ENCODE results near the gene TMEM35B. TPM values are rescaled to one million over a fixed set of nuclear protein-coding genes. Genes with fewer than 3 reads are reported as not detected.
A peak's percentile ranks its signal among the peaks of the same experiment; 100 is the strongest.
"Not testable (repeated sequence)": the region's sequence is repeated elsewhere in the genome, so short reads cannot be mapped to it uniquely, and the experiment has no call there.

TMEM35B gene
- total and polyA plus RNA-seq, 8 donors: 10.7 to 33.8 (median 14.5) TPM

DNA sequence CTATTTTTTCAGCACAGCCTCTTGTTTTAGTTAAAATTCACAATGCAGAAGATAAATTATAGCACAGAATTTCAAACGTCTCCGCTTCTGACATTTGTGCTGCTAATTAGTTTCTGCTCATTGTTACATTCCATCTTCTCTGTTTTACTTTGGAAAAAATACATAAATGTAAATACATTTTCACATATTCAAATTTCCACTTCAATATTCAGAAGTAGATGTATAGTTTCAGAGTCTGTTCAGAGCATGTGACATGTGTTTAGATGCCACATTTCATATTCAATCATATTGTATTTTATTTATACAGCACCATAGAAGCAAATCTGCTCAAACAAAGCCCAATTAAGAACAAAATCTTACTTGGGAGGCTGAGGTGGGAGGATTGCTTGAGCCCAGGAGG lies 19.6 kb downstream of the TMEM35B start:
- 71 to 73% methylated on average over 2 of the region's 2 CpGs for WGBS, 2 donors
- no peak for FAIRE-seq
- intact Hi-C loops (cut with DNase I): no loop called here

DNA sequence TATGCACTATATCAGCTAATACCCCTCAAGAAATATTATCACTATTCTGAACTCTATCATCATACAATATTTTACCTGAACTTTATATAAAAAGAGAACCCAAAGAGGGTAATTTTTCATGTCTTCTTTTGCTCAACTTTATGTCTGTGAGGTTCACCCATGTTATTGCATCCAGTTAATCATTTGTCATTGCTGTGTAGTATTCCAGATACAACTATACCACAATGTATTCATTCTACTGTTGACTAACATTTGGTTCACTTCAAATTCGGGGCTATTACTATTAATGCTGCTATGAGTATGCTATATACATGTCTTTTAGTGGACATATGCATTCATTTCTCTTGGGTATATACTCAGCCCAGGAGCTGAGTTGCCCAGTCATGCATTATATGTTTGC lies 34.7 kb downstream of the TMEM35B start:
- Histone ChIP-seq H3K36me3 (no peaks in the 10 kb centered on the region), H3K4me1 (no peaks in the 10 kb centered on the region), H3K9me3 (no peaks in the 10 kb centered on the region), H3K27ac (no peak overlapping the region), H3K4me3 (no peak overlapping the region), H3K27me3 (no peaks in the 10 kb centered on the region)
- no peak for FAIRE-seq
- no peak for DNase-seq
- WGBS, 2 donors: 18 to 23% methylated on average over 1 of the region's 1 CpG
- ATAC-seq: no peak
- TF ChIP-seq, protein P1, sequence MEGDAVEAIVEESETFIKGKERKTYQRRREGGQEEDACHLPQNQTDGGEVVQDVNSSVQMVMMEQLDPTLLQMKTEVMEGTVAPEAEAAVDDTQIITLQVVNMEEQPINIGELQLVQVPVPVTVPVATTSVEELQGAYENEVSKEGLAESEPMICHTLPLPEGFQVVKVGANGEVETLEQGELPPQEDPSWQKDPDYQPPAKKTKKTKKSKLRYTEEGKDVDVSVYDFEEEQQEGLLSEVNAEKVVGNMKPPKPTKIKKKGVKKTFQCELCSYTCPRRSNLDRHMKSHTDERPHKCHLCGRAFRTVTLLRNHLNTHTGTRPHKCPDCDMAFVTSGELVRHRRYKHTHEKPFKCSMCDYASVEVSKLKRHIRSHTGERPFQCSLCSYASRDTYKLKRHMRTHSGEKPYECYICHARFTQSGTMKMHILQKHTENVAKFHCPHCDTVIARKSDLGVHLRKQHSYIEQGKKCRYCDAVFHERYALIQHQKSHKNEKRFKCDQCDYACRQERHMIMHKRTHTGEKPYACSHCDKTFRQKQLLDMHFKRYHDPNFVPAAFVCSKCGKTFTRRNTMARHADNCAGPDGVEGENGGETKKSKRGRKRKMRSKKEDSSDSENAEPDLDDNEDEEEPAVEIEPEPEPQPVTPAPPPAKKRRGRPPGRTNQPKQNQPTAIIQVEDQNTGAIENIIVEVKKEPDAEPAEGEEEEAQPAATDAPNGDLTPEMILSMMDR (IDR thresholded peaks at IDR 0.05): no peak
- intact Hi-C loops (cut with DNase I): no loop called here

More for the DNA sequence above, 19.6 kb downstream of the TMEM35B start:
- Histone ChIP-seq H3K4me3 (no peak overlapping the region), H3K9me3 (no peaks in the 10 kb centered on the region), H3K27ac (no peak overlapping the region), H3K36me3 (no peaks in the 10 kb centered on the region), H3K4me1 (no peaks in the 10 kb centered on the region), H3K27me3 (no peaks in the 10 kb centered on the region)
- TF ChIP-seq, protein P1 (IDR thresholded peaks at IDR 0.05): no peak
- DNase-seq: no peak
- ATAC-seq: no peak

DNA sequence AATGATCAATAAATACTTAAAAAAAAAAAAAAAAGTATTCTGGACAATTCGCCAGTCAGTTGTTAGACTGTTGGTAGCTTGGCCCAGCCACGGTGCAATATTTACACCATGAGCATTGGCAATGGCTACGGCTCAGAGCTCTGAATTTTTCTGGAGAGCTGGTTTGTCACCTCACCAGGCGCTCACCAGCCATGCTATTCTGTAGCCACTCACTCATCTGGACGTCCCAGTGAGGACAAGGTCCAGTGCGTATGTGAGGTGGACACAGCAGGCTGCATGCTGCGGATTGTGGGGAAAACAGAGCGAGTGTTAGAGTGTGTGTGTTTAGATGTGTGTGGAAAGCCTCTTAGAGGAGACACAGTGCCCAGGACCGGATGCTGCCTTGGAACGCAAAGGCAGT lies 36.4 kb downstream of the TMEM35B start:
- H3K36me3 ChIP-seq; H3K27ac ChIP-seq; ATAC-seq; H3K9me3 ChIP-seq; DNase-seq; intact Hi-C loops (cut with DNase I); FAIRE-seq; H3K27me3 ChIP-seq; H3K4me1 ChIP-seq; H3K4me3 ChIP-seq: not testable (repeated sequence)
- 76 to 83% methylated on average over 10 of the region's 10 CpGs for WGBS, 2 donors

DNA sequence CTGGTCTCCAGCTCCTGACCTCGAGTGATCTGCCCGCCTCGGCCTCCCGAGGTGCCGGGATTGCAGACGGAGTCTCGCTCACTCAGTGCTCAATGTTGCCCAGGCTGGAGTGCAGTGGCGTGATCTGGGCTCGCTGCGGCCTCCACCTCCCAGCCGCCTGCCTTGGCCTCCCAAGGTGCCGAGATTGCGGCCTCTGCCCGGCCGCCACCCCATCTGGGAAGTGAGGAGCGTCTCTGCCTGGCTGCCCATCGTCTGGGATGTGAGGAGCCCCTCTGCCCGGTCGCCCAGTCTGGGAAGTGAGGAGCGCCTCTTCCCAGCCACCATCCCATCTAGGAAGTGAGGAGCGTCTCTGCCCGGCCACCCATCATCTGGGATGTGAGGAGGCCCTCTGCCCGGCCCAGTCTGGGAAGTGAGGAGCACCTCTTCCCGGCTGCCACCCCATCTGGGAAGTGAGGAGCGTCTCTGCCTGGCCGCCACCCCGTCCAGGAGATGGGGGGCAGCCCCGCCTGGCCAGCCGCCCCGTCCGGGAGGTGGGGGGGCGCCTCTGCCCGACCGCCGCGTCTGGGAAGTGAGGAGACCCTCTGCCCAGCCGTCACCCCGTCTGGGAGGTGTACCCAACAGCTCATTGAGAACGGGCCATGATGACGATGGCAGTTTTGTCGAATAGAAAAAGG lies 37.4 kb downstream of the TMEM35B start:
- H3K4me3 ChIP-seq; ATAC-seq; H3K36me3 ChIP-seq; H3K4me1 ChIP-seq; FAIRE-seq; H3K9me3 ChIP-seq; H3K27me3 ChIP-seq; intact Hi-C loops (cut with DNase I); H3K27ac ChIP-seq: not testable (repeated sequence)
- peak in 1 of 6 donors; percentile 31 for DNase-seq
- WGBS, 2 donors: 86 to 87% methylated on average over 37 to 41 of the region's 41 CpGs

DNA sequence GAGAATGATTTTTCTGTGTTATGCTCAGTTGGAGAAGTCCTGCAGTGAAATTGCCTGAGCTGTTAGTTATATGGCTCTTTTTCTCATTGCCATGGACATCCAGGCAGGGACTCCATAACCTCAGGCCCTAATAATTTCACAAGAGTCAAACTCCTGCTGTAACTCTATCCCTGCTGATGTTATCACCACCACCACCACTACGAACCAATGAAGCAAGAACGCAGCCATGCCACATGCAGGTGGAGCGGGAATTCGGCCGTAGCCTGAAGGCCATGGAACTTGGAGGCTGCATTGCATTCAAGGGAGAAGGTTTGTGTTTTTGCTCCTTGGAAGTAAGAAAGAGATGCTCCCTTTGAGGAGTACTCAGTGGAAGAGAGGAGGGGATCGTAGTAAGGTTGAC lies 38.9 kb downstream of the TMEM35B start:
- H3K36me3 ChIP-seq: no peaks in the 10 kb centered on the region
- FAIRE-seq (no peak), ATAC-seq (no peak), DNase-seq (no peak)
- H3K9me3 ChIP-seq: no peaks in the 10 kb centered on the region
- H3K27ac ChIP-seq: no peak overlapping the region
- H3K4me1 ChIP-seq: no peaks in the 10 kb centered on the region
- no peak overlapping the region for H3K4me3 ChIP-seq
- TF ChIP-seq, protein P1 (IDR thresholded peaks at IDR 0.05): no peak
- WGBS, 2 donors: 85 to 89% methylated on average over 6 of the region's 6 CpGs
- no peaks in the 10 kb centered on the region for H3K27me3 ChIP-seq
- intact Hi-C loops (cut with DNase I): no loop called here

DNA sequence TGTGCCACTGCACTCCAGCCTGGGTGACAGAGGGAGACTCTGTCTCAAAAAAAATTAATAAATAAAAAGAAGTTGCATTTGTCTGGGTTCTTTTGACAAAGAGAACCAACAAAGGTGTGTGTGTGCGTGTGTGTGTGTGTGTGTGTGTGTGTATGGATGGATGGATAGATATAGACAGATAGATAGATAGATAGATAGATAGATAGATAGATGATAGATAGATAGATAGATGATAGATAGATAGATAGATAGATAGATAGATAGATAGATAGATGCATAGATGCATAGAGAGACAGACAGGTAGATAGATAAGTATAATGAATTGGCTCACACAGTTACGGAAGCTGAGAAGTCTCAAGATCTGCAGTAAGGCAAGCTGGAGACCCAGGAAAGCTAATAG lies 43.3 kb downstream of the TMEM35B start:
- ATAC-seq; H3K4me3 ChIP-seq; H3K36me3 ChIP-seq; intact Hi-C loops (cut with DNase I); H3K9me3 ChIP-seq; FAIRE-seq; H3K27ac ChIP-seq; H3K4me1 ChIP-seq; DNase-seq; H3K27me3 ChIP-seq: not testable (repeated sequence)
- WGBS, 2 donors: 89 to 91% methylated on average over 2 of the region's 2 CpGs

Other genes starting within 250 kb of the TMEM35B start
- not detected for gene GJB5, start 230.3 kb downstream of the TMEM35B start, total RNA-seq
- gene GJB5, start 230.3 kb downstream of the TMEM35B start, polyA plus RNA-seq: not detected
- gene GJB4, start 225.6 kb downstream of the TMEM35B start, total RNA-seq: under 1 TPM in 1 of 6 donors, not detected in 5; 0.12 TPM
- not detected for gene GJB4, start 225.6 kb downstream of the TMEM35B start, polyA plus RNA-seq
- under 1 TPM in 5 of 6 donors, not detected in 1; 0.09 to 0.72 (median 0.20) TPM for gene GJB3, start 204.1 kb downstream of the TMEM35B start, total RNA-seq
- under 1 TPM; 0.14 to 0.15 TPM for gene GJB3, start 204.1 kb downstream of the TMEM35B start, polyA plus RNA-seq
- 1 to 10 TPM; 1.1 to 6.7 (median 1.4) TPM for gene GJA4, start 192.3 kb downstream of the TMEM35B start, total RNA-seq
- gene GJA4, start 192.3 kb downstream of the TMEM35B start, polyA plus RNA-seq: 1 to 10 TPM; 1.7 to 4.0 TPM
- 10 to 100 TPM in 5 of 6 donors, 1 to 10 TPM in 1; 8.3 to 18.5 (median 14.3) TPM for gene SMIM12, start 125.6 kb downstream of the TMEM35B start, total RNA-seq
- gene SMIM12, start 125.6 kb downstream of the TMEM35B start, polyA plus RNA-seq: 10 to 100 TPM in 1 of 2 donors, 1 to 10 TPM in 1; 6.2 to 17.1 TPM
- 1 to 10 TPM in 3 of 6 donors, under 1 TPM in 3; 0.53 to 1.8 (median 1.3) TPM for gene DLGAP3, start 55.7 kb downstream of the TMEM35B start, total RNA-seq
- gene DLGAP3, start 55.7 kb downstream of the TMEM35B start, polyA plus RNA-seq: 1 to 10 TPM; 1.3 to 1.8 TPM
- gene ZMYM6, start 46.6 kb upstream of the TMEM35B start, total RNA-seq: 10 to 100 TPM in 2 of 6 donors, 1 to 10 TPM in 4; 4.8 to 11.1 (median 7.0) TPM
- 10 to 100 TPM in 1 of 2 donors, 1 to 10 TPM in 1; 8.8 to 10.6 TPM for gene ZMYM6, start 46.6 kb upstream of the TMEM35B start, polyA plus RNA-seq
- 10 to 100 TPM in 1 of 6 donors, 1 to 10 TPM in 5; 2.5 to 10.1 (median 5.7) TPM for gene ZMYM1, start 94.0 kb upstream of the TMEM35B start, total RNA-seq
- 1 to 10 TPM; 3.1 to 3.6 TPM for gene ZMYM1, start 94.0 kb upstream of the TMEM35B start, polyA plus RNA-seq
- 100 to 1,000 TPM in 2 of 6 donors, 10 to 100 TPM in 4; 63.4 to 112 (median 84.7) TPM for gene SFPQ, start 207.8 kb upstream of the TMEM35B start, total RNA-seq
- gene SFPQ, start 207.8 kb upstream of the TMEM35B start, polyA plus RNA-seq: 100 to 1,000 TPM; 190 to 267 TPM